NT2/D1 (cell line): ENCODE measurements around the gene ASXL1.

ENCODE experiments used
- DNase-seq: peaks from one replicate; pipeline ENCODE4 v3.0.0-alpha.2; 2011; ENCODE audit warnings: low read depth, low spot score
- H3K27me3 ChIP-seq: 2 replicates; pipeline ENCODE4 v1.6.0; 2011; ENCODE audit warnings: mild to moderate bottlenecking; ENCODE audit not compliant: insufficient read length, insufficient read depth
- H3K36me3 ChIP-seq: 2 replicates; pipeline ENCODE4 v1.6.1; 2011; ENCODE audit warnings: mild to moderate bottlenecking, low read length, mixed read lengths; ENCODE audit not compliant: insufficient read depth, insufficient read length
- H3K4me1 ChIP-seq: 2 replicates; pipeline ENCODE4 v1.5.1; 2011; ENCODE audit not compliant: insufficient read depth, insufficient read length
- H3K4me3 ChIP-seq: 2 replicates; pipeline ENCODE4 v1.5.1; 2011; ENCODE audit warnings: low read depth; ENCODE audit not compliant: insufficient read length
- H3K9ac ChIP-seq: 2 replicates; pipeline ENCODE4 v1.6.0; 2011; ENCODE audit warnings: low read depth; ENCODE audit not compliant: insufficient read length
- H3K9me3 ChIP-seq: 2 replicates; pipeline ENCODE4 v1.5.1; 2011; ENCODE audit warnings: mild to moderate bottlenecking, low read length; ENCODE audit not compliant: insufficient read depth
- SUZ12 ChIP-seq: IDR thresholded peaks from 2 replicates; pipeline ENCODE4 v1.6.1; 2011; ENCODE audit not compliant: insufficient read length, insufficient read depth; ENCODE audit errors: extremely low read depth
- YY1 ChIP-seq: IDR thresholded peaks from 2 replicates; pipeline ENCODE4 v1.6.1; 2011; ENCODE audit not compliant: insufficient read length, insufficient read depth
- ZNF274 ChIP-seq: IDR thresholded peaks from 2 replicates; pipeline ENCODE4 v1.6.1; 2011; ENCODE audit warnings: mild to moderate bottlenecking, low read depth, low read length

ASXL1 gene

GRCh38 chr20:32358883-32359632 lies 927 bp downstream of the ASXL1 start:
- Histone ChIP-seq H3K9me3 (no peaks in the 10 kb centered on the region), H3K9ac (peak overlapping the region; percentile 79), H3K27me3 (peaks cover 23% of the 10 kb centered on the region), H3K4me3 (peak overlapping the region; percentile 71), H3K4me1 (no peaks in the 10 kb centered on the region), H3K36me3 (peaks cover 3% of the 10 kb centered on the region)
- TF ChIP-seq YY1 (no peak), SUZ12 (no peak), ZNF274 (no peak)
- DNase-seq = peak; percentile 67

GRCh38 chr20:32359633-32360332 lies 1.7 kb downstream of the ASXL1 start:
- peaks cover 23% of the 10 kb centered on the region for H3K27me3 ChIP-seq
- peaks cover 3% of the 10 kb centered on the region for H3K36me3 ChIP-seq
- TF ChIP-seq ZNF274 (no peak), SUZ12 (no peak), YY1 (no peak)
- H3K4me3 ChIP-seq = peak overlapping the region; percentile 71
- H3K4me1 ChIP-seq = no peaks in the 10 kb centered on the region
- no peak for DNase-seq
- H3K9me3 ChIP-seq = no peaks in the 10 kb centered on the region
- H3K9ac ChIP-seq = peak overlapping the region; percentile 79

GRCh38 chr20:32360333-32360634 lies 2.2 kb downstream of the ASXL1 start:
- TF ChIP-seq SUZ12 = no peak
- TF ChIP-seq ZNF274 = no peak
- TF ChIP-seq YY1 = no peak
- no peak overlapping the region for H3K4me3 ChIP-seq
- no peaks in the 10 kb centered on the region for H3K4me1 ChIP-seq
- no peak overlapping the region for H3K9ac ChIP-seq
- peaks cover 23% of the 10 kb centered on the region for H3K27me3 ChIP-seq
- no peaks in the 10 kb centered on the region for H3K9me3 ChIP-seq
- DNase-seq = no peak
- peaks cover 3% of the 10 kb centered on the region for H3K36me3 ChIP-seq

- Histone ChIP-seq H3K4me3 (no peak overlapping the region), H3K9me3 (no peaks in the 10 kb centered on the region), H3K36me3 (peaks cover 6% of the 10 kb centered on the region), H3K4me1 (no peaks in the 10 kb centered on the region), H3K9ac (no peak overlapping the region), H3K27me3 (peaks cover 23% of the 10 kb centered on the region)
- TF ChIP-seq YY1 (no peak), ZNF274 (no peak), SUZ12 (no peak)
- DNase-seq = no peak
Observed at GRCh38 chr20:32362901-32363364, 4.8 kb downstream of the ASXL1 start.

GRCh38 chr20:32363492-32363891 lies 5.4 kb downstream of the ASXL1 start:
- DNase-seq = no peak
- peaks cover 23% of the 10 kb centered on the region for H3K27me3 ChIP-seq
- H3K9ac ChIP-seq = no peak overlapping the region
- H3K4me3 ChIP-seq = no peak overlapping the region
- H3K9me3 ChIP-seq = no peaks in the 10 kb centered on the region
- TF ChIP-seq SUZ12 = no peak
- no peak for TF ChIP-seq YY1
- TF ChIP-seq ZNF274 = no peak
- H3K4me1 ChIP-seq = no peaks in the 10 kb centered on the region
- peaks cover 6% of the 10 kb centered on the region for H3K36me3 ChIP-seq

- Histone ChIP-seq H3K9me3 (no peaks in the 10 kb centered on the region), H3K36me3 (peaks cover 14% of the 10 kb centered on the region), H3K9ac (no peak overlapping the region), H3K4me1 (no peaks in the 10 kb centered on the region), H3K4me3 (no peak overlapping the region), H3K27me3 (peaks cover 21% of the 10 kb centered on the region)
- TF ChIP-seq SUZ12 = no peak
- TF ChIP-seq ZNF274 = no peak
- no peak for TF ChIP-seq YY1
- no peak for DNase-seq
Observed at GRCh38 chr20:32364554-32365208, 6.5 kb downstream of the ASXL1 start.

- no peak for DNase-seq
- Histone ChIP-seq H3K4me3 (no peak overlapping the region), H3K9ac (no peak overlapping the region), H3K4me1 (no peaks in the 10 kb centered on the region), H3K9me3 (no peaks in the 10 kb centered on the region), H3K27me3 (peaks cover 14% of the 10 kb centered on the region), H3K36me3 (peaks cover 21% of the 10 kb centered on the region)
- TF ChIP-seq ZNF274 = no peak
- TF ChIP-seq YY1 = no peak
- no peak for TF ChIP-seq SUZ12
Observed at GRCh38 chr20:32365564-32365963, 7.4 kb downstream of the ASXL1 start.
